K562 (cell line): Measurements from ENCODE around the gene SCARB2. TPM values are rescaled to one million over a fixed set of nuclear protein-coding genes. Genes with fewer than 3 reads are reported as not detected.

ENCODE experiments used
- BHLHE40 ChIP-seq: IDR thresholded peaks from 2 replicates; pipeline ENCODE4 v1.6.1; 2011; ENCODE audit warnings: low read length, improper control_type of control experiment
- BRF1 ChIP-seq: IDR thresholded peaks from 3 replicates; pipeline ENCODE4 v1.6.1; 2011; ENCODE audit warnings: borderline replicate concordance, mild to moderate bottlenecking; ENCODE audit not compliant: insufficient read length; ENCODE audit errors: extremely low read depth
- BRF2 ChIP-seq: IDR thresholded peaks from 3 replicates; pipeline ENCODE4 v1.6.1; 2011; ENCODE audit warnings: borderline replicate concordance, mild to moderate bottlenecking; ENCODE audit not compliant: insufficient read length, insufficient read depth
- CBFB ChIP-seq: sonication (generic); formaldehyde crosslinking; IDR thresholded peaks from 2 replicates; pipeline ENCODE4 v1.4.0; 2020; ENCODE audit warnings: mild to moderate bottlenecking, missing genetic modification reagents
- FOXK1 ChIP-seq: sonication (generic); formaldehyde crosslinking; IDR thresholded peaks from 2 replicates; pipeline ENCODE4 v1.8.0; 2022; ENCODE audit warnings: missing genetic modification reagents, mild to moderate bottlenecking, borderline replicate concordance
- MCM7 ChIP-seq, 2 experiments: fragments of 450-650 bp; IDR thresholded peaks; 2 replicates each; pipeline ENCODE4 v1.6.1; 2016 to 2018
- NRF1 ChIP-seq, 2 experiments: fragments of 450-650 bp; IDR thresholded peaks in 1 of 2; conservative IDR thresholded peaks in 1 of 2; 2 replicates each; pipeline ENCODE4 v1.6.1; 2014; ENCODE audit warnings: mild to moderate bottlenecking in 2 of 2
- POLR2G ChIP-seq: fragments of 200-400 bp; formaldehyde crosslinking; IDR thresholded peaks from 2 replicates; pipeline ENCODE4 v1.6.1; 2017; ENCODE audit warnings: low read depth, mild to moderate bottlenecking, antibody characterized with exemption, low read length, moderate library complexity
- SREBF1 ChIP-seq: fragments of 150-350 bp; IDR thresholded peaks from 2 replicates; pipeline ENCODE4 v1.6.1; 2014; ENCODE audit warnings: antibody characterized with exemption, low read depth, low read length, borderline replicate concordance
- SRSF9 ChIP-seq: fragments of 200-400 bp; formaldehyde crosslinking; IDR thresholded peaks from 2 replicates; pipeline ENCODE4 v1.6.1; 2017; ENCODE audit warnings: low read depth, low read length, borderline replicate concordance
- TCF3 ChIP-seq: sonication (generic); formaldehyde crosslinking; IDR thresholded peaks from 2 replicates; pipeline ENCODE4 v1.4.0; 2020; ENCODE audit warnings: mild to moderate bottlenecking, missing genetic modification reagents
- TSHZ1 ChIP-seq: fragments of 250-450 bp; sonication (Bioruptor Pico); IDR thresholded peaks from 2 replicates; pipeline ENCODE4 v1.4.0; 2020; ENCODE audit warnings: mild to moderate bottlenecking, moderate library complexity
- polyA plus RNA-seq, 8 experiments: library from polyadenylated mRNA; depleted of rRNA in 4 of 8; stranded (reverse) in 5 of 8; unstranded in 3 of 8; fragments of >200 nt; fragmentation: Nextera tagmentation in 2 of 8; fragmentation: Illumina TruSeq in 1 of 8; extraction: Ambion mirVana in 2 of 8; extraction: Trizol in 1 of 8; gene quantifications; 2 replicates each; pipeline versions ENCODE4 v1.2.1 to v1.2.3, GENCODE V29; 2011 to 2014; ENCODE audit warnings: inconsistent platforms in 1 of 8, missing spikeins in 1 of 8
- total RNA-seq, 7 experiments: library from RNA; depleted of rRNA in 6 of 7; stranded (reverse); fragments of >200 nt in 6 of 7; fragmentation: Illumina TruSeq in 2 of 7; extraction: Trizol in 2 of 7; gene quantifications; 2 replicates each; pipeline versions ENCODE4 v1.2.1 to v1.2.3, GENCODE V29; 2011 to 2021; ENCODE audit warnings: low replicate concordance in 1 of 7

Gene SCARB2
- total and polyA plus RNA-seq, 9 of the 15 experiments (the other 6 are each of a cell fraction or from before 2014, with no cell fraction given) = 6.1 to 25.8 (median 17.8) TPM

DNA sequence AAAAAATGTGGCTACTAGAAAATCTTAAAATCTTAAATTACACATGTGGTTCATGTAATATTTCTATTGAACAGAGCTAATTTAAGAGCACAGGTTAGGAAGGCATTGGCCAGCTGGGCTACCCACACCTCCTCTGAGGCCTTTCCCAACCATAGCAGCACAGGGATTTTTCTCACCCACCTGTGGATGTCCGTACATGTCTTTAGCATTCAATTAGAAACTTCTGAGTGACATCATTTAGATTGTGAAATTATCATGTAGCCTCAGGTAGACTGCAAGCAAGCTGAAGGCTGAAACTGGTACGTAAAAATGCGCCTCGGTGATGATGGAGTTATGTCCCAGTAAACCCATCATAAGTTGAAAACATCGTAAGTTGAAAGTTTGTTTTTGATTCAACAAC lies 31.2 kb downstream of the SCARB2 start (continued):
- TF ChIP-seq TCF3 (no peak), FOXK1 (CRISPR knock-in tag) (no peak), CBFB (no peak), TSHZ1 (CRISPR knock-in tag) (no peak), SREBF1 (no peak), MCM7 (IDR thresholded peaks at IDR 0.05) (no peak), BRF1 (no peak), SRSF9 (no peak), POLR2G (no peak), NRF1 (conservative IDR thresholded peaks at IDR 0.05 in 1 of 2, IDR thresholded peaks at IDR 0.05 in 1 of 2) (no peak), BRF2 (no peak), BHLHE40 (no peak)
